Measurements from ENCODE around the gene PRRT1B.

The PRRT1B gene

GRCh38 chr9:131566158-131566557, 20.8 kb downstream of the PRRT1B start:
- H3K4me2 ChIP-seq (ENCODE audit: low read length) = no peak overlapping the region
- no peak overlapping the region for H2AFZ ChIP-seq (ENCODE audit: low read depth, low read length)
- H3K79me2 ChIP-seq (ENCODE audit: low read length) = no peaks in the 10 kb centered on the region
- no peaks in the 10 kb centered on the region for H3K4me1 ChIP-seq (ENCODE audit: low read length)
- H3K27me3 ChIP-seq (ENCODE audit: low read depth, low read length) = no peaks in the 10 kb centered on the region
- TF ChIP-seq EZH2phosphoT487 (IDR thresholded peaks at IDR 0.05; ENCODE audit: low read depth) (no peak), CTCF (IDR thresholded peaks at IDR 0.05; ENCODE audit: low read depth, low read length) (no peak)
- H3K4me3 ChIP-seq (ENCODE audit: low read length) = no peak overlapping the region
- no peaks in the 10 kb centered on the region for H4K20me1 ChIP-seq (ENCODE audit: insufficient read depth, low read length)
- H3K9me3 ChIP-seq (ENCODE audit: insufficient read depth, low read length) = no peaks in the 10 kb centered on the region; the same call in 1 of the 2 replicates
- H3K9ac ChIP-seq (ENCODE audit: low read length) = no peak overlapping the region
- peaks cover 22% of the 10 kb centered on the region for H3K36me3 ChIP-seq (replicated peaks; ENCODE audit: low read depth, low read length)
- H3K27ac ChIP-seq (ENCODE audit: low read length) = no peak overlapping the region

DNA sequence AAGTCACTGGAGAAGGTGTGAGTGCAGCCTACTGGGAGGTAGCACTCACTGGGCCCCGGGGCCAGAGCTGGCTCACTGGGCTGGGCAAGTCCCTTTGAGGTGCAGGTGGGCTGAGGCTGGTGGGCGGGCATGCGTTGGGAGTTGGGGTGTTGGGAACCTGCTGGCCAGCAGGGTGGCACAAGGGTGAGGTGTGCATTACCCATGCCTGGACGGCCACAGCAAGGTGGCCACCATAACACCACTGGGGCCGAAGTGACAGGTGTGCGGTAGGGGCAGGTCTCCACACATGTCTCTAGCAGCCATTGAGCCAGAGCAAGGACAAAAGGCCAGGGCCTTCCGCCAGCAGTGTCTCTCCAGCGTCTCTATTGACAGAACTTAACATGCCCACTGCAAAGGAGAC, 22.6 kb downstream of the PRRT1B start:
- Histone ChIP-seq H3K4me3 (ENCODE audit: low read length) (no peak overlapping the region), H3K79me2 (ENCODE audit: low read length) (no peaks in the 10 kb centered on the region), H3K4me1 (ENCODE audit: low read length) (no peaks in the 10 kb centered on the region), H3K27ac (ENCODE audit: low read length) (no peak overlapping the region), H3K36me3 (replicated peaks; ENCODE audit: low read depth, low read length) (peaks cover 33% of the 10 kb centered on the region), H4K20me1 (ENCODE audit: insufficient read depth, low read length) (no peaks in the 10 kb centered on the region), H3K9me3 (ENCODE audit: insufficient read depth, low read length) (no peaks in the 10 kb centered on the region), H3K4me2 (ENCODE audit: low read length) (no peak overlapping the region), H2AFZ (ENCODE audit: low read depth, low read length) (no peak overlapping the region), H3K9ac (ENCODE audit: low read length) (no peak overlapping the region), H3K27me3 (ENCODE audit: low read depth, low read length) (no peaks in the 10 kb centered on the region)
- TF ChIP-seq CTCF (IDR thresholded peaks at IDR 0.05; ENCODE audit: low read depth, low read length) (no peak), EZH2phosphoT487 (IDR thresholded peaks at IDR 0.05; ENCODE audit: low read depth) (no peak)

DNA sequence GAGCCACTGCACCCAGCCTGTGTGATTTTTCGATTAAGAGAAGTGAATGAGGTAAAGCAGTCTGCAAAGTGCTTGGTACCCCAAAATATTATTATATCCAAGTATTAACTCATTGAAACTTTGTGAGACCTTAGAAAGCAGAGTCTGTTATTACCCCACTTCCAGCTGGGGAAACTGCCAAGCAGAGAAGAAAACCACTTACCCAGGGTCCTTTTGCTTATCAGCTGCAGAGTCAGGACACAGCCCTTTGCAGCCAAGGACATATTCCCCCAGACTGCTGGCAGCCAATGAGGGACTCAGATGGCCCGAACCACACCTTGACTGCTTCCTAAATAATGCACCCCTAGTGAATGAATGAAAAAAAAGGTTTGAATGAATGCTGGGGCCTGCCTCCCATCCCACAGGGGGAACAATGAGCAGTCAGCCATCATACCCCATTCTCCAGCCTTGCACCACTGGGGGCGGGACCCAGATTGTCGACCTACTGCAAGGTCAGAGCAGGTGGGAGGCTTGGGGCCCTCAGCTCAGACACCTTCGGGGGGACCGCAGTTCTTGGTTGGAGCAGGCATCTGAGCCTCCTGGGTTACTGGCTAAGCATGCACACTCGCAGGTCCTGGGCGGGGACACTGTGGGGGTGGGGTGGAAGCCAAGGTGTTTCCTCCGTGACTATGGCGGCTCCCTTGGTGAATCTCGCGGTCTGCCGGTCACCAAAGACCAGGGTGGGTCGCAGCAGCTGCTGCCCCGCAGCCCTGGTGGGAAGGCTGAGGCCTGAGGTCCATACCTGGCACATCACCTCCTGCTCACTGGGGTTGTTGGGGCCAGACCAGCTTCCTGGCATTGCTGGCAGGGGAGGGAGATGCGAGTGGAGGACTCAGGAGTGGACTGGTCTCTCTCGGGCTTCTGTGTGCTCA, 29.7 kb downstream of the PRRT1B start:
- Histone ChIP-seq H4K20me1 (ENCODE audit: insufficient read depth, low read length) (peaks cover 15% of the 10 kb centered on the region; the same call in 1 of the 2 replicates), H3K79me2 (ENCODE audit: low read length) (no peaks in the 10 kb centered on the region; the same call in 1 of the 2 replicates), H3K9ac (ENCODE audit: low read length) (no peak overlapping the region), H3K36me3 (replicated peaks; ENCODE audit: low read depth, low read length) (peaks cover 67% of the 10 kb centered on the region), H3K27me3 (ENCODE audit: low read depth, low read length) (no peaks in the 10 kb centered on the region), H3K27ac (ENCODE audit: low read length) (no peak overlapping the region), H3K4me2 (ENCODE audit: low read length) (no peak overlapping the region), H3K4me3 (ENCODE audit: low read length) (no peak overlapping the region), H2AFZ (ENCODE audit: low read depth, low read length) (no peak overlapping the region), H3K4me1 (ENCODE audit: low read length) (peaks cover 10% of the 10 kb centered on the region), H3K9me3 (ENCODE audit: insufficient read depth, low read length) (no peaks in the 10 kb centered on the region)
- TF ChIP-seq CTCF (IDR thresholded peaks at IDR 0.05; ENCODE audit: low read depth, low read length) = no peak
- no peak for TF ChIP-seq EZH2phosphoT487 (IDR thresholded peaks at IDR 0.05; ENCODE audit: low read depth)

DNA sequence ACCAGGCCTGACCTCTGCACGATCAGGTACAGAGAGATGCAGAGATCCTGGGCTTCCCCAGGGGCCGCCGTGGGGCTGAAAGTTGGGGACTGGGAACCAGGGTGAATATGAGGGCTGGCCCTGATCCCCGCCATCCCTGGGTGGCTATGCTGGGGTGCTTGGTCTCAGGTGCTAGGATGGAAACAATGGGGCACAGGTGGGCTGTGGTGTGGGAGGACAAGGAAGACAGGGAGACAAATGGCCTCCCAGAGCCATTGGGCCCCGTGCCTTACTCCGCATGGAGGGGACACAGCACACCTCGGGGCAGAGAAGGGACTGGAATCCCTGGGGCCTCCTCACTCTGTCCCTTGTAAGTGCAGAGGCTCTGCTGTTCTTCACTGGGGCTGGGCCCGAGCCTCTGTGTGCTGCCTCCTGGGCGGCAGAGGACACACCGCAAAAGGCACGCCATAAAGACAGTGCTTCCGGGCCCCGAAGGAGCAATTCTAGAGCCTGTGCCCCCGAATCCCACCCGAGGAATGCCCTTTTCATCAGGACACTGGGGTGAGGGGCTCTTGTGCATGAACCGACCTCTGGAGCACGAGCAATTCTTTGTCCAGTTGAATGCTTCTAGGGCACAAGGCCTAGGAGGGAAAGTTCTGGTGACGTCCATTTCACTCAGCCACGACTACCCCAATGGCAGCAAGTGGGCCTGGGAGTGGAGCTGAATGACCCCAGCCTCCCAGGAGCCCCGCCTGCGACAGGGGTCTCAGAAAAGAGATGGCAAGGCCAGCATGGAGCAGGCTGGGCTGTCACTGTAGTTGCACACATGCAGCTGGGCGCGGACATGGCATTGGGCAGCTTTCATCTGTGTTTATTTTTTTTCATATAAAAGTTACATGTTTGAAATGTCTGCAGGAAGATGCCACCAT, 30.9 kb downstream of the PRRT1B start:
- Histone ChIP-seq H3K9ac (ENCODE audit: low read length) (no peak overlapping the region), H3K36me3 (replicated peaks; ENCODE audit: low read depth, low read length) (peaks cover 70% of the 10 kb centered on the region), H4K20me1 (ENCODE audit: insufficient read depth, low read length) (peaks cover 15% of the 10 kb centered on the region; the same call in 1 of the 2 replicates), H3K4me1 (ENCODE audit: low read length) (peaks cover 10% of the 10 kb centered on the region), H2AFZ (ENCODE audit: low read depth, low read length) (no peak overlapping the region), H3K4me2 (ENCODE audit: low read length) (no peak overlapping the region), H3K9me3 (ENCODE audit: insufficient read depth, low read length) (no peaks in the 10 kb centered on the region), H3K27me3 (ENCODE audit: low read depth, low read length) (no peaks in the 10 kb centered on the region), H3K79me2 (ENCODE audit: low read length) (no peaks in the 10 kb centered on the region; the same call in 1 of the 2 replicates), H3K4me3 (ENCODE audit: low read length) (no peak overlapping the region), H3K27ac (ENCODE audit: low read length) (no peak overlapping the region)
- TF ChIP-seq EZH2phosphoT487 (IDR thresholded peaks at IDR 0.05; ENCODE audit: low read depth) (no peak), CTCF (IDR thresholded peaks at IDR 0.05; ENCODE audit: low read depth, low read length) (no peak)

Data from OCI-LY3 (cell line).